ENCODE data around the gene PORCN.

GRCh38 chrX:48493890-48494364, 14.9 kb upstream of the PORCN start:
- no peak for TF ChIP-seq CTCF (IDR thresholded peaks at IDR 0.05)
- TF ChIP-seq FOXK1 (CRISPR knock-in tag; IDR thresholded peaks at IDR 0.05), result no peak

All from WTC11 (cell line).